Esophagus squamous epithelium (tissue), 5 donors: ENCODE measurements around the gene WDR59. TPM values are rescaled to one million over a fixed set of nuclear protein-coding genes. Genes with fewer than 3 reads are reported as not detected.
A peak's percentile ranks its signal among the peaks of the same experiment; 100 is the strongest.

ENCODE experiments used
- DNase-seq: peaks from one replicate; lab custom pipeline; 2025; lab: John Stamatoyannopoulos, UW
- H3K27ac ChIP-seq, 4 donors: fragments of 200-600 bp; sonication (generic); one replicate each; pipeline ENCODE4 v1.5.1; 2016 to 2019; ENCODE audit warnings: mild to moderate bottlenecking in 1 of 4
- H3K27me3 ChIP-seq, 4 donors: fragments of 200-600 bp; sonication (generic); 1 replicate in 3 of 4; 2 replicates in 1 of 4; pipeline versions ENCODE4 v1.5.1 to v1.6.0; 2017 to 2021; ENCODE audit warnings: antibody characterized with exemption in 1 of 4
- H3K36me3 ChIP-seq, 3 donors: fragments of 200-600 bp; sonication (generic); one replicate each; pipeline ENCODE4 v1.5.1; 2016 to 2019
- H3K4me1 ChIP-seq, 3 donors: fragments of 200-600 bp; sonication (generic); one replicate each; pipeline ENCODE4 v1.5.1; 2017 to 2019
- H3K4me3 ChIP-seq, 4 donors: fragments of 200-600 bp; sonication (generic); 1 replicate in 3 of 4; 2 replicates in 1 of 4; pipeline ENCODE4 v1.5.1; 2016 to 2019; ENCODE audit warnings: mild to moderate bottlenecking in 2 of 4, moderate library complexity in 1 of 4
- H3K9me3 ChIP-seq, 3 donors: fragments of 200-600 bp; sonication (generic); one replicate each; pipeline ENCODE4 v1.5.1; 2016 to 2019
- POLR2A ChIP-seq, 4 donors: fragments of 450-650 bp; IDR thresholded peaks; one replicate each; pipeline ENCODE4 v1.6.1; 2017; ENCODE audit warnings: antibody characterized with exemption in 4 of 4, mild to moderate bottlenecking in 4 of 4, moderate library complexity in 3 of 4
- whole genome bisulfite sequencing, 2 donors: methylation state at CpG; one replicate each; pipeline ENCODE4 v1.1.5; 2018; 5-methylcytosine and 5-hydroxymethylcytosine counted together
- intact Hi-C: fragments of 100-400 bp; cut with DNase I; formaldehyde crosslinking; loops from one replicate; pipeline ENCODE4 v1.15.0; 2022
- total RNA-seq, 4 donors: library from RNA; depleted of rRNA; stranded (reverse); fragments of >200 nt; gene quantifications; one replicate each; pipeline ENCODE4 v1.1.0, GENCODE V29; 2016
- TF ChIP-seq, protein P1 (sequence below), 6 experiments: fragments of 450-650 bp in 4 of 6; fragments of 200-600 bp in 2 of 6; sonication (generic) in 2 of 6; IDR thresholded peaks; one replicate each; pipeline ENCODE4 v1.5.1; 2016 to 2019; ENCODE audit warnings: antibody characterized with exemption in 6 of 6, mild to moderate bottlenecking in 4 of 6, moderate library complexity in 4 of 6
- donor health status: DM: yes; HTN: yes; CAD: no.

WDR59 gene
- total RNA-seq, 4 donors from 2014 or later = 9.8 to 25.1 (median 22.2) TPM

DNA sequence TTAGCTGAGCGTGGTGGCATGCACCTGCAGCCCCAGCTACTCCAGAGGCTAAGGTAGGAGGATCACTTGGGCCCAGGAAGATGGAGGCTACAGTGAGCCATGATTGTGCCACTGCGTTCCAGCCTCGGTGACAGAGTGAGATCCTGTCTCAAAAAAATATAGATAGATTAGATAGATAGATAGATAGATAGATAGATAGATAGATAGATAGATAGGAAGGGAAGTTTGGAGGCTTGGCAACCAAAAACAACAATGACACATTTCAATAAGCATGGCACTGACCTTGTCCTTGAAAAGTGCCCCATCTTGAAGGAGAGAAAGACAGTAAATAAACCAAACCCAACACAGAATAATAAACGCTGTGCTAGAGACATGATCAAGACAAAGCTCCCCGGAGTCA is 152.7 kb downstream of the WDR59 start:
- no peak for TF ChIP-seq POLR2A (IDR thresholded peaks at IDR 0.05)
- TF ChIP-seq, protein P1, sequence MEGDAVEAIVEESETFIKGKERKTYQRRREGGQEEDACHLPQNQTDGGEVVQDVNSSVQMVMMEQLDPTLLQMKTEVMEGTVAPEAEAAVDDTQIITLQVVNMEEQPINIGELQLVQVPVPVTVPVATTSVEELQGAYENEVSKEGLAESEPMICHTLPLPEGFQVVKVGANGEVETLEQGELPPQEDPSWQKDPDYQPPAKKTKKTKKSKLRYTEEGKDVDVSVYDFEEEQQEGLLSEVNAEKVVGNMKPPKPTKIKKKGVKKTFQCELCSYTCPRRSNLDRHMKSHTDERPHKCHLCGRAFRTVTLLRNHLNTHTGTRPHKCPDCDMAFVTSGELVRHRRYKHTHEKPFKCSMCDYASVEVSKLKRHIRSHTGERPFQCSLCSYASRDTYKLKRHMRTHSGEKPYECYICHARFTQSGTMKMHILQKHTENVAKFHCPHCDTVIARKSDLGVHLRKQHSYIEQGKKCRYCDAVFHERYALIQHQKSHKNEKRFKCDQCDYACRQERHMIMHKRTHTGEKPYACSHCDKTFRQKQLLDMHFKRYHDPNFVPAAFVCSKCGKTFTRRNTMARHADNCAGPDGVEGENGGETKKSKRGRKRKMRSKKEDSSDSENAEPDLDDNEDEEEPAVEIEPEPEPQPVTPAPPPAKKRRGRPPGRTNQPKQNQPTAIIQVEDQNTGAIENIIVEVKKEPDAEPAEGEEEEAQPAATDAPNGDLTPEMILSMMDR (IDR thresholded peaks at IDR 0.05) = no peak
- H3K36me3 ChIP-seq = no peaks in the 10 kb centered on the region
- peaks cover 0 to 6% (median 0%) of the 10 kb centered on the region in 3 donors for H3K9me3 ChIP-seq
- H3K27me3 ChIP-seq = no peaks in the 10 kb centered on the region
- peak overlapping the region in 1 of 4 donors; percentile 74 for H3K27ac ChIP-seq
- WGBS, 2 donors = 62 to 71% methylated on average over 5 of the region's 5 CpGs
- peaks cover 17 to 58% (median 19%) of the 10 kb centered on the region in 3 donors for H3K4me1 ChIP-seq
- H3K4me3 ChIP-seq = no peak overlapping the region
- intact Hi-C loops = no loop called here
- no peak for DNase-seq

DNA sequence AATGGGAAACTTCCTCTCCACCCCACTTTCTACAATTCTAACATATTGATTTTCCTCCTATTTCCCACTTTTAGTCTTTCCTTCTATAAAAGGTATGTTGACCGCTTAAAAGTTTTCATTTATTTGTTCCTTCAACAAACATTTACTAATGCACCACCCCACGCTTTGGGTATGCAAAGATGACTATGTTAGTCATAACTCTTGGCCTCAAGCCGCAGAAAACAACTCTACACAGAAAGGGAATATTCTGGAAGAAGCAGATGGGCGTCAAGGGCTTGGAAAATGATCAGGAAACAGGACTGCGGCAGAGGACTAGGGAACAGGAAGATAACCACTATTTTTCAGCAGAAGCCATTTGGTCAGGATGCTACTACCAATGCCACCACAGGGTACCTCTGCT is 153.5 kb downstream of the WDR59 start:
- no peak for DNase-seq
- peaks cover 0 to 6% (median 0%) of the 10 kb centered on the region in 3 donors for H3K9me3 ChIP-seq
- no peaks in the 10 kb centered on the region for H3K27me3 ChIP-seq
- H3K4me1 ChIP-seq = peaks cover 13 to 58% (median 24%) of the 10 kb centered on the region in 3 donors
- intact Hi-C loops = no loop called here
- no peak for TF ChIP-seq POLR2A (IDR thresholded peaks at IDR 0.05)
- TF ChIP-seq, protein P1 (IDR thresholded peaks at IDR 0.05) = no peak
- no peak overlapping the region for H3K4me3 ChIP-seq
- peak overlapping the region in 3 of 4 donors; percentile 47 to 75 (median 74) for H3K27ac ChIP-seq
- H3K36me3 ChIP-seq = no peaks in the 10 kb centered on the region
- 40 to 46% methylated on average over 5 of the region's 5 CpGs for WGBS, 2 donors

DNA sequence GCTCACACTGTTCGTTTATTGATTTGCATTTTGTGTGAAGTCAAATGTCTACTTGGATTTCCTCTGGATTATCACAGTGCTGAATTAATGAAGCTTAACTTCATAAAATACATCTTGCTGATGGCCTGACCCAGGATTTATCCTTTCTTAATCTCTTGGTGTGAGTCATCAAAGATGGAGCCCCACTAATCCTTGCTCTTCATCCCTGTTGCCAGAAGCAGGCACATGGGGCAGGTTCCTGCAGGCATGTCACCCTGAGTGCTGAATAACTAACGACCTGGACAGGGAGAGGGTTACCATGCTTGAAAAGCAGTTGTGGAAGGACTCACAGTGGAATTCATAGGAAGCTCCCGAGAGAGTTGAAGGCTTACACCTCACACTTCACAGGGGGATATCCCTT is 154.3 kb downstream of the WDR59 start:
- Histone ChIP-seq H3K9me3 (peaks cover 0 to 6% (median 0%) of the 10 kb centered on the region in 3 donors), H3K27me3 (no peaks in the 10 kb centered on the region), H3K36me3 (no peaks in the 10 kb centered on the region), H3K27ac (peak overlapping the region in 3 of 4 donors; percentile 47 to 75 (median 74)), H3K4me1 (peaks cover 11 to 58% (median 29%) of the 10 kb centered on the region in 3 donors), H3K4me3 (no peak overlapping the region)
- DNase-seq = no peak
- intact Hi-C loops = no loop called here
- TF ChIP-seq, protein P1 (IDR thresholded peaks at IDR 0.05) = no peak
- no peak for TF ChIP-seq POLR2A (IDR thresholded peaks at IDR 0.05)
- WGBS, 2 donors = 34 to 38% methylated on average over 3 of the region's 3 CpGs

DNA sequence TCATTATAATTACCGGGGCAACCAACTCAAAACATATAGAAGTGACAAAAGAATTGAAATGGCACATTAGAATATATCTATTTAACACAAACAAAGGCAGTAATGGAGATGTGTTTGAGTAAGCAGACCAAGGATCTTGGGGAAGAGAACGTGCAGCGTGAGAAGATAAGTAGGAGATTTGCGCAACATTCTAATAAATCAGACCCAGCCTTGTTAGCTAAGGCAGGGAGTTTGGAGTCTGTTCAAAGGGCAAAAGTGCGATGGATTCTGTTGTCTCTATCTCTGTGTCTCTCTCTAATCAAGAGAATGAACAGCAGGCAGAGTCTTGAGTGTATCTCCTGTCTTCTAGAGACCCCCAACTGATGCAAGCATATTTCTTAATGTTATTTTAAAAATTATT is 155.3 kb downstream of the WDR59 start:
- Histone ChIP-seq H3K27ac (peak overlapping the region in 2 of 4 donors; percentile 45 to 74), H3K4me3 (no peak overlapping the region), H3K27me3 (no peaks in the 10 kb centered on the region), H3K9me3 (peaks cover 0 to 6% (median 0%) of the 10 kb centered on the region in 3 donors), H3K36me3 (no peaks in the 10 kb centered on the region), H3K4me1 (peaks cover 11 to 59% (median 29%) of the 10 kb centered on the region in 3 donors)
- TF ChIP-seq, protein P1 (IDR thresholded peaks at IDR 0.05) = no peak
- no peak for TF ChIP-seq POLR2A (IDR thresholded peaks at IDR 0.05)
- DNase-seq = no peak
- intact Hi-C loops = no loop called here
- WGBS, 2 donors = 54 to 62% methylated on average over 5 of the region's 5 CpGs

DNA sequence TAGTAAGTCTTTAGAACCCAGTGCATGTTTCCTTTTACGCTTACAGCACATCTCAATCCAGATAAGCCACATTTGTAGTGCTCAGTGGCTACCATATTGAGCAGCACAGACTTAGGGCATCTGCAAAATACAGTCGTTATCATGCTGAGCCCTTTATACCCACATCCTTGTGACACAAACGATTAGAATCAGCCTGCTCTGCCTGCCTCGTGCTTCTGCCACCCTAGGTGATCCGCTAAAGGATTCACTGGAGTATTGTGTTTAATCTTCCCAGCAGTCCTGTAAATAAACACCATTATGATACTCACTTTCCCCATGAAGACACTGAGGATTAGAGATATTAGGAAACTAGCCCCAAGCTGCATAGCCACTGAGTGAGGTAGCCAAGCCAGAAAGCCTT is 159.0 kb downstream of the WDR59 start:
- DNase-seq = no peak
- intact Hi-C loops = no loop called here
- H3K4me1 ChIP-seq = peaks cover 2 to 40% (median 21%) of the 10 kb centered on the region in 3 donors
- 23 to 67% methylated on average over 4 of the region's 5 CpGs for WGBS, 2 donors
- H3K36me3 ChIP-seq = no peaks in the 10 kb centered on the region
- peak overlapping the region in 3 of 4 donors; percentile 9 to 34 (median 24) for H3K27ac ChIP-seq
- peaks cover 0 to 6% (median 0%) of the 10 kb centered on the region in 3 donors for H3K9me3 ChIP-seq
- no peak overlapping the region for H3K4me3 ChIP-seq
- TF ChIP-seq, protein P1 (IDR thresholded peaks at IDR 0.05) = no peak
- no peak for TF ChIP-seq POLR2A (IDR thresholded peaks at IDR 0.05)
- no peaks in the 10 kb centered on the region for H3K27me3 ChIP-seq
